Natural killer cell (primary cell): ENCODE data around the gene FAM131B. TPM values are rescaled to one million over a fixed set of nuclear protein-coding genes. Genes with fewer than 3 reads are reported as not detected.

Experiments used
- ATAC-seq, 3 donors: fragments of 150-1000 bp in 2 of 3; fragments of 200-7000 bp in 1 of 3; cut with Tn5 transposase; 1 replicate in 1 of 3; 2 replicates in 2 of 3; pipeline ENCODE4 v1.10.0; 2021; ENCODE audit warnings: mild to moderate bottlenecking in 2 of 3, moderate library complexity in 2 of 3
- DNase-seq, 2 donors: peaks; one replicate each; pipeline versions ENCODE4 v3.0.0 to v3.0.0-alpha.2; 2013 to 2021; ENCODE audit warnings: mixed read lengths in 1 of 2
- H3K27ac ChIP-seq: one replicate; pipeline ENCODE4 v1.5.1; 2013; ENCODE audit warnings: mild to moderate bottlenecking, low read length
- H3K27me3 ChIP-seq: one replicate; pipeline ENCODE4 v1.6.1; 2013; ENCODE audit warnings: low read length; ENCODE audit not compliant: control insufficient read depth, insufficient read depth
- H3K36me3 ChIP-seq: one replicate; pipeline ENCODE4 v1.6.1; 2013; ENCODE audit warnings: low read length; ENCODE audit not compliant: control insufficient read depth, insufficient read depth
- H3K4me1 ChIP-seq: one replicate; pipeline ENCODE4 v1.6.1; 2013; ENCODE audit warnings: low read length; ENCODE audit not compliant: control insufficient read depth, insufficient read depth
- H3K4me3 ChIP-seq: one replicate; pipeline ENCODE4 v1.5.1; 2013; ENCODE audit warnings: low read length
- H3K9me3 ChIP-seq: one replicate; pipeline ENCODE4 v1.6.1; 2013; ENCODE audit warnings: low read length; ENCODE audit not compliant: control insufficient read depth, insufficient read depth
- H3K27ac Mint-ChIP-seq, 2 donors: one replicate each; pipeline ENCODE4 v1.8.0; 2022; ENCODE audit warnings: mild to moderate bottlenecking in 2 of 2, mixed read lengths in 2 of 2, moderate library complexity in 1 of 2
- H3K27me3 Mint-ChIP-seq, 2 donors: one replicate each; pipeline ENCODE4 v1.8.0; 2022; ENCODE audit warnings: low read depth in 2 of 2, mixed read lengths in 2 of 2
- H3K36me3 Mint-ChIP-seq: one replicate; pipeline ENCODE4 v1.8.0; 2022; ENCODE audit warnings: mixed read lengths
- H3K4me1 Mint-ChIP-seq, 2 donors: one replicate each; pipeline ENCODE4 v1.8.0; 2022; ENCODE audit warnings: mixed read lengths in 2 of 2
- H3K4me3 Mint-ChIP-seq: one replicate; pipeline ENCODE4 v1.8.0; 2022; ENCODE audit warnings: mild to moderate bottlenecking, moderate library complexity, mixed read lengths
- H3K9me3 Mint-ChIP-seq, 2 donors: one replicate each; pipeline ENCODE4 v1.8.0; 2022; ENCODE audit warnings: mixed read lengths in 2 of 2
- WGBS: methylation state at CpG from one replicate; pipeline ENCODE4 v1.1.7; 2013; ENCODE audit warnings: missing lambda C conversion rate; ENCODE audit not compliant: insufficient coverage; 5-methylcytosine and 5-hydroxymethylcytosine counted together
- intact Hi-C: fragments of 100-400 bp; cut with micrococcal nuclease; formaldehyde crosslinking; loops from one replicate; pipeline ENCODE4 v1.14.2; 2022
- total RNA-seq, 4 donors: library from RNA; stranded (reverse); fragments of 120-200 nt in 1 of 4; gene quantifications; one replicate each; pipeline versions ENCODE4 v1.2.3 to v1.2.4, GENCODE V29; 2013 to 2022
- TF ChIP-seq, protein P1 (sequence below): fragments of 200-600 bp; IDR thresholded peaks from one replicate; pipeline ENCODE4 v1.8.0; 2022; ENCODE audit warnings: antibody characterized with exemption

The FAM131B gene
- total RNA-seq, 3 donors from 2014 or later (not counting 1 experiment from before 2014, with no cell fraction given): 2.3 to 2.8 (median 2.5) TPM

GRCh38 chr7:143314127-143314526, 48.4 kb downstream of the FAM131B start:
- no peaks in the 10 kb centered on the region for H3K27me3 ChIP-seq
- H3K4me3 ChIP-seq: no peak overlapping the region
- no peak overlapping the region for H3K4me3 Mint-ChIP-seq
- H3K4me1 Mint-ChIP-seq: peaks cover 21 to 24% of the 10 kb centered on the region in 2 donors
- peaks cover 28% of the 10 kb centered on the region for H3K4me1 ChIP-seq
- intact Hi-C loops: loop anchor here (5.0 kb wide), 1 partner anchor 63 kb away; no protein-coding TSS in a partner anchor
- H3K36me3 ChIP-seq: no peaks in the 10 kb centered on the region
- H3K27ac Mint-ChIP-seq: no peak overlapping the region
- no peaks in the 10 kb centered on the region for H3K9me3 ChIP-seq
- no peaks in the 10 kb centered on the region for H3K9me3 Mint-ChIP-seq
- H3K27me3 Mint-ChIP-seq: no peaks in the 10 kb centered on the region
- ATAC-seq (no peak), DNase-seq (no peak)
- H3K36me3 Mint-ChIP-seq: no peaks in the 10 kb centered on the region
- H3K27ac ChIP-seq: no peak overlapping the region
- TF ChIP-seq, protein P1, sequence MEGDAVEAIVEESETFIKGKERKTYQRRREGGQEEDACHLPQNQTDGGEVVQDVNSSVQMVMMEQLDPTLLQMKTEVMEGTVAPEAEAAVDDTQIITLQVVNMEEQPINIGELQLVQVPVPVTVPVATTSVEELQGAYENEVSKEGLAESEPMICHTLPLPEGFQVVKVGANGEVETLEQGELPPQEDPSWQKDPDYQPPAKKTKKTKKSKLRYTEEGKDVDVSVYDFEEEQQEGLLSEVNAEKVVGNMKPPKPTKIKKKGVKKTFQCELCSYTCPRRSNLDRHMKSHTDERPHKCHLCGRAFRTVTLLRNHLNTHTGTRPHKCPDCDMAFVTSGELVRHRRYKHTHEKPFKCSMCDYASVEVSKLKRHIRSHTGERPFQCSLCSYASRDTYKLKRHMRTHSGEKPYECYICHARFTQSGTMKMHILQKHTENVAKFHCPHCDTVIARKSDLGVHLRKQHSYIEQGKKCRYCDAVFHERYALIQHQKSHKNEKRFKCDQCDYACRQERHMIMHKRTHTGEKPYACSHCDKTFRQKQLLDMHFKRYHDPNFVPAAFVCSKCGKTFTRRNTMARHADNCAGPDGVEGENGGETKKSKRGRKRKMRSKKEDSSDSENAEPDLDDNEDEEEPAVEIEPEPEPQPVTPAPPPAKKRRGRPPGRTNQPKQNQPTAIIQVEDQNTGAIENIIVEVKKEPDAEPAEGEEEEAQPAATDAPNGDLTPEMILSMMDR: no peak

GRCh38 chr7:143308632-143309031, 53.9 kb downstream of the FAM131B start:
- no peaks in the 10 kb centered on the region for H3K27me3 ChIP-seq
- Mint-ChIP-seq H3K4me1 (peaks cover 29% of the 10 kb centered on the region in 2 donors), H3K4me3 (no peak overlapping the region), H3K36me3 (peaks cover 14% of the 10 kb centered on the region), H3K27me3 (no peaks in the 10 kb centered on the region), H3K9me3 (no peaks in the 10 kb centered on the region), H3K27ac (peak overlapping the region; percentile 0 to 7)
- no peaks in the 10 kb centered on the region for H3K9me3 ChIP-seq
- H3K4me3 ChIP-seq: no peak overlapping the region
- H3K36me3 ChIP-seq: peaks cover 38% of the 10 kb centered on the region
- H3K4me1 ChIP-seq: peaks cover 22% of the 10 kb centered on the region
- ATAC-seq: no peak
- DNase-seq: no peak
- TF ChIP-seq, protein P1: no peak
- 100% methylated on average over 1 of the region's 2 CpGs for WGBS
- H3K27ac ChIP-seq: no peak overlapping the region
- intact Hi-C loops: no loop called here

GRCh38 chr7:143305423-143306070, 57.0 kb downstream of the FAM131B start:
- no peak overlapping the region for H3K27ac ChIP-seq
- Mint-ChIP-seq H3K27ac (peak overlapping the region in 1 of 2 donors; percentile 2), H3K27me3 (no peaks in the 10 kb centered on the region), H3K4me1 (peaks cover 16 to 26% of the 10 kb centered on the region in 2 donors), H3K4me3 (no peak overlapping the region), H3K36me3 (peaks cover 36% of the 10 kb centered on the region), H3K9me3 (no peaks in the 10 kb centered on the region)
- intact Hi-C loops: loop anchor here (2.0 kb wide), 1 partner anchor 65 kb away; no protein-coding TSS in a partner anchor
- 81% methylated on average over 10 of the region's 10 CpGs for WGBS
- H3K27me3 ChIP-seq: no peaks in the 10 kb centered on the region
- no peaks in the 10 kb centered on the region for H3K9me3 ChIP-seq
- peak; percentile 39 to 78 for DNase-seq
- H3K36me3 ChIP-seq: peaks cover 64% of the 10 kb centered on the region
- peaks cover 6% of the 10 kb centered on the region for H3K4me1 ChIP-seq
- H3K4me3 ChIP-seq: no peak overlapping the region
- ATAC-seq: peak; percentile 58 to 69 (median 66)
- TF ChIP-seq, protein P1: peak; percentile 46
